Mesothelial cell of epicardium (in vitro differentiated cells): ENCODE measurements around the gene NTM. TPM values are rescaled to one million over a fixed set of nuclear protein-coding genes. Genes with fewer than 3 reads are reported as not detected.

ENCODE experiments used
- DNase-seq, 2 experiments: peaks; one replicate each; pipeline ENCODE4 v3.0.0; 2021; ENCODE audit warnings: low spot score in 2 of 2; ENCODE audit not compliant: unreplicated experiment in 2 of 2
- H3K27ac Mint-ChIP-seq: 2 replicates; pipeline ENCODE4 v1.8.0; 2021; ENCODE audit warnings: mixed read lengths
- H3K27me3 Mint-ChIP-seq: 2 replicates; pipeline ENCODE4 v1.8.0; 2021; ENCODE audit warnings: low read depth, mixed read lengths
- H3K36me3 Mint-ChIP-seq: 2 replicates; pipeline ENCODE4 v1.8.0; 2021; ENCODE audit warnings: mixed read lengths
- H3K4me1 Mint-ChIP-seq: 2 replicates; pipeline ENCODE4 v1.8.0; 2021; ENCODE audit warnings: mixed read lengths
- H3K4me3 Mint-ChIP-seq: 2 replicates; pipeline ENCODE4 v1.8.0; 2021; ENCODE audit warnings: mild to moderate bottlenecking, moderate library complexity, mixed read lengths
- H3K9me3 Mint-ChIP-seq: 2 replicates; pipeline ENCODE4 v1.8.0; 2021; ENCODE audit warnings: mixed read lengths
- total RNA-seq: library from RNA; stranded (reverse); gene quantifications from 3 replicates; pipeline ENCODE4 v1.2.1, GENCODE V29; 2021
- TF ChIP-seq, protein P1 (sequence below): fragments of 200-600 bp; sonication (generic); IDR thresholded peaks from one replicate; pipeline ENCODE4 v1.5.0; 2021; ENCODE audit warnings: antibody characterized with exemption; ENCODE audit not compliant: unreplicated experiment

Gene NTM
- total RNA-seq, 1 donor from 2014 or later: 3.9 TPM

- TF ChIP-seq, protein P1, sequence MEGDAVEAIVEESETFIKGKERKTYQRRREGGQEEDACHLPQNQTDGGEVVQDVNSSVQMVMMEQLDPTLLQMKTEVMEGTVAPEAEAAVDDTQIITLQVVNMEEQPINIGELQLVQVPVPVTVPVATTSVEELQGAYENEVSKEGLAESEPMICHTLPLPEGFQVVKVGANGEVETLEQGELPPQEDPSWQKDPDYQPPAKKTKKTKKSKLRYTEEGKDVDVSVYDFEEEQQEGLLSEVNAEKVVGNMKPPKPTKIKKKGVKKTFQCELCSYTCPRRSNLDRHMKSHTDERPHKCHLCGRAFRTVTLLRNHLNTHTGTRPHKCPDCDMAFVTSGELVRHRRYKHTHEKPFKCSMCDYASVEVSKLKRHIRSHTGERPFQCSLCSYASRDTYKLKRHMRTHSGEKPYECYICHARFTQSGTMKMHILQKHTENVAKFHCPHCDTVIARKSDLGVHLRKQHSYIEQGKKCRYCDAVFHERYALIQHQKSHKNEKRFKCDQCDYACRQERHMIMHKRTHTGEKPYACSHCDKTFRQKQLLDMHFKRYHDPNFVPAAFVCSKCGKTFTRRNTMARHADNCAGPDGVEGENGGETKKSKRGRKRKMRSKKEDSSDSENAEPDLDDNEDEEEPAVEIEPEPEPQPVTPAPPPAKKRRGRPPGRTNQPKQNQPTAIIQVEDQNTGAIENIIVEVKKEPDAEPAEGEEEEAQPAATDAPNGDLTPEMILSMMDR: no peak
- no peaks in the 10 kb centered on the region for H3K4me1 Mint-ChIP-seq
- H3K36me3 Mint-ChIP-seq: no peaks in the 10 kb centered on the region
- DNase-seq: no peak
- H3K4me3 Mint-ChIP-seq: no peak overlapping the region
- H3K27me3 Mint-ChIP-seq: peaks cover 59% of the 10 kb centered on the region
- H3K9me3 Mint-ChIP-seq: no peaks in the 10 kb centered on the region
- H3K27ac Mint-ChIP-seq: no peak overlapping the region
Measured at GRCh38 chr11:131614631-131615030, 244.2 kb downstream of the NTM start.

GRCh38 chr11:131615611-131616010 is 245.2 kb downstream of the NTM start:
- Mint-ChIP-seq H3K9me3 (no peaks in the 10 kb centered on the region), H3K36me3 (no peaks in the 10 kb centered on the region), H3K4me3 (no peak overlapping the region), H3K27me3 (peaks cover 50% of the 10 kb centered on the region), H3K4me1 (no peaks in the 10 kb centered on the region), H3K27ac (no peak overlapping the region)
- DNase-seq: no peak
- TF ChIP-seq, protein P1: no peak

- no peak for DNase-seq
- H3K27me3 Mint-ChIP-seq: peaks cover 40% of the 10 kb centered on the region
- H3K4me3 Mint-ChIP-seq: no peak overlapping the region
- no peaks in the 10 kb centered on the region for H3K4me1 Mint-ChIP-seq
- H3K27ac Mint-ChIP-seq: no peak overlapping the region
- no peaks in the 10 kb centered on the region for H3K36me3 Mint-ChIP-seq
- H3K9me3 Mint-ChIP-seq: no peaks in the 10 kb centered on the region
- TF ChIP-seq, protein P1: no peak
Measured at GRCh38 chr11:131616481-131617140, 246.2 kb downstream of the NTM start.

DNA sequence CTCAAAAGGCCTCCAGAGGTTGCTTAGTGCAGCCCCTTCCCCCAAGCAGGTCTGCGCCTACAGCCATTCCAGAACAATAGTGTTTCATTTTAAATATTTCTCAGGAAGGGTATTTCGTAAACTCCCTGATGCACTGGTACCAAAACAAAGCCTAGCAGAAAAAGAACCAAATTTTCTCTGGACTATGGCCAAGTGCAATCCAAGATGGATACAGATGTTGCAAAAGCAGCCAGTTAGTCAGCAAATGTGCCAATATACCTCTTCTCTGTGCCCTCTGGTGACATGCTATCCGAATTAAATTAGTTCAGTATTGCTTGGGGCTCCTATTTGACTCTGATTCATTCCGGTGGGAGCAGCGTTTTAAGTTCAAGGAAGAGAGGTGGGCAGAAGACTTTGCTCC is 247.8 kb downstream of the NTM start:
- Mint-ChIP-seq H3K4me1 (no peaks in the 10 kb centered on the region), H3K36me3 (no peaks in the 10 kb centered on the region), H3K4me3 (no peak overlapping the region), H3K27me3 (peaks cover 29% of the 10 kb centered on the region), H3K9me3 (no peaks in the 10 kb centered on the region), H3K27ac (no peak overlapping the region)
- TF ChIP-seq, protein P1: no peak
- DNase-seq: no peak

DNA sequence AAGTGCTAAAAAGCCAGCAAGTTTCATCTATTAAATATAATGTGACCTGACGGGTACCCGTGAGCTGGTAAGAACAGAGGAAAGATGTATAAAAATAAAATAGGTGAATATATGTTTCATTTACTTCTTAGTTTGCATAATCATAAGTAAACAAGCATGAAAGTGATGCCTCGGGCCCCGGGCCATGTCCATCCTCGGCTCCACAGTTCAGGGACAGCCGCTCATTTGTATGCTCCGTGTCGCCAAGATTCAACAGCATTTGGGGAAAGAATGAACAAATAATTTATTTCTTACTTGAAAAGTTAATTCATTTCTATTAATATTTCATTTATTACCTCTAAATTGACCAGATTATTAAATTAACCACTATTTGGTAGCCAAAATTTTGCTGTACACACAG is 251.8 kb downstream of the NTM start:
- Mint-ChIP-seq H3K27me3 (peaks cover 5% of the 10 kb centered on the region), H3K4me1 (no peaks in the 10 kb centered on the region), H3K9me3 (no peaks in the 10 kb centered on the region), H3K36me3 (no peaks in the 10 kb centered on the region), H3K27ac (no peak overlapping the region), H3K4me3 (no peak overlapping the region)
- TF ChIP-seq, protein P1: no peak
- no peak for DNase-seq

- no peaks in the 10 kb centered on the region for H3K9me3 Mint-ChIP-seq
- no peak for DNase-seq
- TF ChIP-seq, protein P1: no peak
- peaks cover 1% of the 10 kb centered on the region for H3K27me3 Mint-ChIP-seq
- no peaks in the 10 kb centered on the region for H3K36me3 Mint-ChIP-seq
- H3K4me1 Mint-ChIP-seq: no peaks in the 10 kb centered on the region
- H3K4me3 Mint-ChIP-seq: no peak overlapping the region
- no peak overlapping the region for H3K27ac Mint-ChIP-seq
Measured at GRCh38 chr11:131624531-131624930, 254.1 kb downstream of the NTM start.
